Measurements from ENCODE around the gene PRUNE1.

The PRUNE1 gene

GRCh38 chr1:151059109-151060006 lies 51.1 kb downstream of the PRUNE1 start, which contains the start of gene CDC42SE1:
Gene CDC42SE1 (minus strand): TSS chr1:151059622. CDS start chr1:151055730, 3,892 bp downstream.
- peak; percentile 90 for ATAC-seq

DNA sequence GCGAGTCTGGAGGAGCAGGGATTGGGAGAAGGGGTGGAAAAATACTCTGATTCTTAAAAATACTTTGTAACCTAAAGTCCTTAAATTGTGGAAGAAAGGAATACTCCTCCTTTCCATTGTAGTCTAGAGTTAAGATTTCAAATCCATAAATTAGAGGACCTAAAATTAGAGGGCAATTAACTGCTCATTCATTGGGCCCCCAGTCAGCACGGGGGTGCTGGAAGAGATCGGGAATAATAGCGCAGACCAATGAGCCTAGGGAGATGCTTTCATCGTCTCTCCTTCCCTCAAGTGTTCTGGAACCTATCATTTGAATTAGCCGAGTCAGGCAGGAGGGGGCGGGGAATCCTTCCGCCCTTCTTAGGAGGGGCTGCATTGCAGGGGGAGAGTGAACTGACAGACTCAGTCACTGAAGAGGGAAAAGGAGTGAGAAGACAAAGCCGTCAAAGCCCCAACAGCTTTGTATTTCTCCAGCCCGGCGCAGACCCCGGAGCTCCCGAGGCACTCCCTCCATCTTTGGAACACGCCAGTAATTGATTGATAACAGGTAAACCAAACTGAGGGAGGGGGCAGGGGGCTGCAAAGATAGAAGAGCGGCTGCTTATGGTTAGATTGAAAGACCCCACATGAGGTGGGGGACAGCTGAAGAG lies 51.9 kb downstream of the PRUNE1 start, which contains the start of gene MLLT11:
MLLT11 (plus strand) TSS at position 391 of the 650 bp plus-strand sequence. CDS start 6,828 bp downstream, outside the sequence.
- 0 out of 2 replicates have a peak, but pooled peaks have one; percentile 10 for TF ChIP-seq ZC3H10 (CRISPR knock-in tag; IDR thresholded peaks at IDR 0.05)
- no peak for TF ChIP-seq ESRRG (CRISPR knock-in tag; IDR thresholded peaks at IDR 0.05)
- no peak for TF ChIP-seq CSDC2 (CRISPR knock-in tag; IDR thresholded peaks at IDR 0.05)
- TF ChIP-seq POU6F1 (CRISPR knock-in tag; IDR thresholded peaks at IDR 0.05; ENCODE audit: borderline replicate concordance, low read depth) = 0 out of 2 replicates have a peak, but pooled peaks have one; percentile 25
- no peak for TF ChIP-seq PPARA (CRISPR knock-in tag; IDR thresholded peaks at IDR 0.05; ENCODE audit: borderline replicate concordance)
- TF ChIP-seq OSR1 (CRISPR knock-in tag; IDR thresholded peaks at IDR 0.05) = no peak
- TF ChIP-seq, protein P1, sequence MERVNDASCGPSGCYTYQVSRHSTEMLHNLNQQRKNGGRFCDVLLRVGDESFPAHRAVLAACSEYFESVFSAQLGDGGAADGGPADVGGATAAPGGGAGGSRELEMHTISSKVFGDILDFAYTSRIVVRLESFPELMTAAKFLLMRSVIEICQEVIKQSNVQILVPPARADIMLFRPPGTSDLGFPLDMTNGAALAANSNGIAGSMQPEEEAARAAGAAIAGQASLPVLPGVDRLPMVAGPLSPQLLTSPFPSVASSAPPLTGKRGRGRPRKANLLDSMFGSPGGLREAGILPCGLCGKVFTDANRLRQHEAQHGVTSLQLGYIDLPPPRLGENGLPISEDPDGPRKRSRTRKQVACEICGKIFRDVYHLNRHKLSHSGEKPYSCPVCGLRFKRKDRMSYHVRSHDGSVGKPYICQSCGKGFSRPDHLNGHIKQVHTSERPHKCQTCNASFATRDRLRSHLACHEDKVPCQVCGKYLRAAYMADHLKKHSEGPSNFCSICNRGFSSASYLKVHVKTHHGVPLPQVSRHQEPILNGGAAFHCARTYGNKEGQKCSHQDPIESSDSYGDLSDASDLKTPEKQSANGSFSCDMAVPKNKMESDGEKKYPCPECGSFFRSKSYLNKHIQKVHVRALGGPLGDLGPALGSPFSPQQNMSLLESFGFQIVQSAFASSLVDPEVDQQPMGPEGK (CRISPR knock-in tag; IDR thresholded peaks at IDR 0.05; ENCODE audit: borderline replicate concordance) = peak; percentile 47
- no peak for TF ChIP-seq ZNF8 (CRISPR knock-in tag; IDR thresholded peaks at IDR 0.05)
- TF ChIP-seq ZFP3 (CRISPR knock-in tag; IDR thresholded peaks at IDR 0.05) = no peak
- TF ChIP-seq TCF4 (CRISPR knock-in tag; IDR thresholded peaks at IDR 0.05; ENCODE audit: borderline replicate concordance) = peak; percentile 88
- no peak for TF ChIP-seq ZNF70 (CRISPR knock-in tag; IDR thresholded peaks at IDR 0.05)
- ATAC-seq = peak; percentile 78

More at GRCh38 chr1:151059109-151060006, 51.1 kb downstream of the PRUNE1 start, which contains the start of gene CDC42SE1:
- TF ChIP-seq TCF4 (CRISPR knock-in tag; IDR thresholded peaks at IDR 0.05; ENCODE audit: borderline replicate concordance) = no peak
- 0 out of 2 replicates have a peak, but pooled peaks have one; percentile 20 for TF ChIP-seq POU6F1 (CRISPR knock-in tag; IDR thresholded peaks at IDR 0.05; ENCODE audit: borderline replicate concordance, low read depth)
- no peak for TF ChIP-seq BACH2 (CRISPR knock-in tag; IDR thresholded peaks at IDR 0.05; ENCODE audit: borderline replicate concordance)

DNA sequence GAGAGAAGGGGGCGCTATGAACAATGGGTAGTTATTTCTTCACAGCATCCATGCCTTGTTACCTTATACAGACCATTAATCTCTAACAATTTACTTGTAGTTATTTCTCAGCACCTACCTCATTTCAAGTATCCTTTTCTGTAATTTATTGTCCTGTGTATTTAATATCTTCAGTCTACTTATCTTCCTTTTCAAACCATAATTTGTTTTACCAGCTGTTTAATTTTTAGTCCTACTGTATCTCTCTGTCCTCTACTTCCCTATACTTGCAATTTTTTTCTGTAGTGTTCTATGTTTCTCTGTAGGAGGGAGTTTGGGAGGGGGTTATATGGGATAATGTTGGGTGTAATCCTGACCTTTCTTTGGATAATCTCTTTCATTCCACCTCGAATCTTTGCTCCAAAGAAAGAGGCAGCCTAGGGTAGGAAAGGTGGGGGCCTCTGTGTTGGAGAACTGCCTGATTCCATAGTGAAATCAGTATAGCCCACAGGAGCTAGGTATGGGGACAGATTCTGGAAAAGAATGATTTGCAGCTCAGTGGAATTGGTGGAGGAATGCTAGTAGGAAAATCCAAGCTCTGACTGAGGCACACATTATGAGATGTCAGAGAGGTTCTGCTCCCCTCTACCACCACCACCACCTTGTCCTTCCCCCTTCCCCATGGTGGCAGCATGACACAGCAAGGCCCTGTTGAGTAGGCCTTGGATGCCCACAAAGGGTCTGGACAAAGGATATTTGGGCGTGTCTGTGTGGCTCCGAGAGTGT lies 52.6 kb downstream of the PRUNE1 start:
- peak; percentile 12 for ATAC-seq
- 0 out of 2 replicates have a peak, but pooled peaks have one; percentile 12 for TF ChIP-seq ZC3H10 (CRISPR knock-in tag; IDR thresholded peaks at IDR 0.05)
- TF ChIP-seq CSDC2 (CRISPR knock-in tag; IDR thresholded peaks at IDR 0.05) = no peak

DNA sequence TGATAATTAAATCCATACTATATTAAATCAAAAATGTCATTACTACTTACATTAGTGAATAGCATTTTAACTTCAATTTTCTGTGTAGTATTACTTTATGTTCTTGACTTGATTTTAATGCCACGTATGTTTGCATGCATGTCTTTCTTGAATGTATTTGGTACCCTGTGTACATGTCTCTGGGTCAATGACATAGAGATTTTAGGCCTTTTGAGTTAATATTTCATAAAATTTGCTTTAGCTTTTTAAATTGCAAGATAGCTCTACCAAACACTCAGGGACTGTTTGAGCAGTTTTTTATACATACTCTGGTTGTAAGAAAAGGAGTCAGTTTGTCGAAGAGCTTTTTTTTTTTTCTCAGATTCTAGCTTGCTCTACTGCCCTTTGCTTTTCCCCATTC lies 53.5 kb downstream of the PRUNE1 start:
- no peak for ATAC-seq
- no peak for TF ChIP-seq ZNF70 (CRISPR knock-in tag; IDR thresholded peaks at IDR 0.05)
- TF ChIP-seq PPARA (CRISPR knock-in tag; IDR thresholded peaks at IDR 0.05; ENCODE audit: borderline replicate concordance) = no peak
- TF ChIP-seq ARNTL (CRISPR knock-in tag; IDR thresholded peaks at IDR 0.05; ENCODE audit: borderline replicate concordance, low read depth) = no peak
- no peak for TF ChIP-seq ISL1 (CRISPR knock-in tag; IDR thresholded peaks at IDR 0.05)
- TF ChIP-seq, protein P1 (CRISPR knock-in tag; IDR thresholded peaks at IDR 0.05; ENCODE audit: borderline replicate concordance) = no peak

All from SK-N-SH treated with all-trans-retinoic acid at 6 μM for 48 hours (cell line).